ENCODE measurements around the gene NBEAL1. TPM values are rescaled to one million over a fixed set of nuclear protein-coding genes. Genes with fewer than 3 reads are reported as not detected.

Gene NBEAL1
- total RNA-seq = 34.4 and 61.0 TPM in 2 replicates

DNA sequence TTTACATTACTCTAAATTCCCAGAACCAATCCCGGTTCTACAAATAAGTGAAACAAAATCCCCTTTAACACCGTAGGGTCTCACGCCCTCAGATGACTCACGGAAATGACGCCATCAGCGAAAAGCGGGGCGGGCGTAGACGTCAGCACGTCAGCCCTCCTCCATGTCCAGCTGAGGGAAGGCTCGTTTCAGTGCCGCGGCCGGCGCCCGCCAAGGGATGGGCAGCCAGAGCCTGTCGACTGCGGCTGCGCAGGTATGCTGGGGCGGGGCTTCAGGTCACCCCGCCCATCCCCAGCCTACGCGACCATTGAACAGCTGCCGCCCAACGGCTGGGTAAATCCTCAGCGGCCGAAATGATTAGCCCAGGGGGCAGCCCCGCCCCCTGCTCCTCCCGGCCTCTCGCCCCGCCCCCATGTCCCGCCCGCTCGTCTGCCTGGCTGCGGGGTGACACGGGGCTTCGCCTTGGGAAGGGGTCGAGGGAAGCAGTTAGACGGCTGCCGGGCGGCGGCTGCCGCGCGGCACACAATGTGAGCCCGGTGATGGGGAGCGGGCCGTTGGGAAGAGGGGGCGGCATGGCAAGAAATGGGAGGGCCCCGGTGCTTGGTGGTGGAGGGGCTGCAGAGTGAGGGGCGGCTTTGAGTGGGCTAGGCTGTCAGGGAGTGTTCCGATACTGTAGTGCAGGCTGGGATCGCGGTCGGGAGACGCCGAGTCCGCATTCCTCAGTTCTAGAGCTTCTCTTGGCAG is at the start of gene NBEAL1:
TSS of gene NBEAL1 (plus strand) at position 420 of the 744 bp plus-strand sequence. CDS start 1,510 bp downstream, outside the sequence.

DNA sequence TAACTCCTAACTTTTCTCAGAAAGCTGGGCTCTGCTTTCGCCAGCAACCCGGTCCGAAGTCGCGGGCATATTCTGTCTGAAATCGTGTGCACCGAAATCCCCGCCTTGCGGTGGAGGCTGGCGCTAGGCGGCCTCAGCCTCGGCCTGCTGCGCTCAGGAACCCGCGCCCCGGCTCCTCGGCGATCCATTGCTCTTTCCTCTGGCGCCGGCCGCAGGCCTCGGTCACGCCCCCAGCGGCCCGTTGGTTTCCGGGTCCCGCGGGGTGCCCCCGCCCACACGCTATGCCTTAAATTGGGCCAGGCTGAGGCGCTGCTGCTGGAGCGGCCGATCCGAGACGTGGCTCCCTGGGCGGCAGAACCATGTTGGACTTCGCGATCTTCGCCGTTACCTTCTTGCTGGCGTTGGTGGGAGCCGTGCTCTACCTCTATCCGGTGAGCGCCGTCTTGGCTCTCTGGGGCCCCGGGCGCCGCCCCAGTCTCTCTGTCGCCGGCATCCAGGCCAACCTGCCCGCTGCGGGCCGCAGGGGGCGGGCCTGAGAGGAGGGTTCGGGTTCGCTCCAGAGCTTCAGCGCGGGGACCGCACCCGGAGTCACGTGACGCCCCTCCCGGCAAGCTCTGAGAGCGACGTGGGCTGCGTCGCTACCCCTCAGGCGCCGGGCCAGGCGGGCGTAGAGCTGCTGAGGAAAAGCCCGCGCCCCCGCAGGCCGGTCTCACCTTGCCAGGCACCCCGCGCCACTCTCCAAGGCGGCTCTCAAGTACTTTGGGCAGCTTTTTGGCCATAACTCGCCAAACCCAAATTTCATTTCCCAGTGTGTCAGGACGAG is 224.2 kb downstream of the NBEAL1 start, which contains the start of gene CYP20A1:
TSS of gene CYP20A1 (plus strand) at position 315 of the 823 bp plus-strand sequence. CDS start at position 360, 45 bp downstream.

Small RNAs within 50 kb of the gene (small RNA-seq; reads per million reads assigned to genes)
- gene AC010900.2 (ENCODE audit: low replicate concordance) = not detected
- gene RF00408 (ENCODE audit: low replicate concordance) = not detected
- not detected for gene RN7SL670P (ENCODE audit: low replicate concordance)

Other genes with a start within 250 kb of the NBEAL1 start
- 3.9 and 6.1 TPM in 2 replicates for gene ICA1L, start 143.1 kb upstream of the NBEAL1 start, total RNA-seq
- gene WDR12, start 103.2 kb upstream of the NBEAL1 start, total RNA-seq = 20.1 and 41.1 TPM in 2 replicates
- 3.3 and 4.2 TPM in 2 replicates for gene CARF, start 102.6 kb upstream of the NBEAL1 start, total RNA-seq
- 34.1 and 39.6 TPM in 2 replicates for gene CYP20A1, start 224.1 kb downstream of the NBEAL1 start, total RNA-seq

Data from placental pericyte (primary cell).